22Rv1 (cell line): ENCODE measurements around the gene CLEC16A.

Experiments
- H3K27ac ChIP-seq: fragments of 450-650 bp; 2 replicates; pipeline ENCODE4 v1.5.1; 2017
- CTCF ChIP-seq: fragments of 450-650 bp; IDR thresholded peaks from 2 replicates; pipeline ENCODE4 v1.5.1; 2017; ENCODE audit warnings: mild to moderate bottlenecking
- ZFX ChIP-seq: fragments of 450-650 bp; IDR thresholded peaks from 2 replicates; pipeline ENCODE4 v1.6.1; 2017; ENCODE audit warnings: antibody characterized with exemption, borderline replicate concordance

The CLEC16A gene

GRCh38 chr16:11088074-11088730 lies 143.8 kb downstream of the CLEC16A start:
- TF ChIP-seq ZFX (no peak), CTCF (no peak)
- H3K27ac ChIP-seq: no peak overlapping the region

GRCh38 chr16:11088831-11089230 lies 144.5 kb downstream of the CLEC16A start:
- TF ChIP-seq ZFX (no peak), CTCF (no peak)
- no peak overlapping the region for H3K27ac ChIP-seq

- no peak overlapping the region for H3K27ac ChIP-seq
- no peak for TF ChIP-seq ZFX
- no peak for TF ChIP-seq CTCF
Measured at GRCh38 chr16:11089504-11090124, 145.2 kb downstream of the CLEC16A start.

- TF ChIP-seq ZFX (no peak), CTCF (no peak)
- H3K27ac ChIP-seq: no peak overlapping the region
Measured at GRCh38 chr16:11090232-11090631, 145.9 kb downstream of the CLEC16A start.

GRCh38 chr16:11091021-11091785 lies 146.8 kb downstream of the CLEC16A start:
- TF ChIP-seq CTCF (no peak), ZFX (no peak)
- H3K27ac ChIP-seq: no peak overlapping the region

- no peak for TF ChIP-seq CTCF
- H3K27ac ChIP-seq: no peak overlapping the region
Measured at GRCh38 chr16:11092788-11093571, 148.6 kb downstream of the CLEC16A start.
